HG03457 (cell line): Measurements from ENCODE around the gene BAZ2B.
"Not testable (repeated sequence)": the region's sequence is repeated elsewhere in the genome, so short reads cannot be mapped to it uniquely, and the experiment has no call there.

Source experiments
- ATAC-seq: cut with Tn5 transposase; IDR thresholded peaks from one replicate; pipeline ENCODE4 v1.9.1; 2021; ENCODE audit warnings: moderate number of reproducible peaks; ENCODE audit not compliant: unreplicated experiment

The BAZ2B gene

GRCh38 chr2:159432610-159433009 is 183.7 kb downstream of the BAZ2B start:
- ATAC-seq: no peak

GRCh38 chr2:159427048-159427447 is 189.3 kb downstream of the BAZ2B start:
- no peak for ATAC-seq

DNA sequence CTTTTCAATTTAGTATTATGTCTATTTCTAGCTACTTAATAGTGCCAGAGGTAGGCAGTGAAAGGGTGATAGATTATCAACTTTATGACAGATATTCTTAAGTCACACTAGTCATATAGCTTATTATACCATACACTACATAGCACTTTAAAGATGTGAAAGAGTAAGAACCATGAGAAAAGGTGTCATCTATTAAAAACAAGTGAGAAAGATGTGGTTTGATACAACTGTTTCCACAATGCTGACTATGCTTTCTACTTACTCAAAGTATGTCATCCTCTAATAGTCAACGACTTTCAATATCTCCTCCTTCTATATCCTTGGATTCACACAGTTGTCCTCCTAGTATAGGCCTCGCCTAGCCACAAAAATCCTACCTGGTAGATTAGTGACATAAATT is 196.9 kb downstream of the BAZ2B start:
- ATAC-seq: no peak

DNA sequence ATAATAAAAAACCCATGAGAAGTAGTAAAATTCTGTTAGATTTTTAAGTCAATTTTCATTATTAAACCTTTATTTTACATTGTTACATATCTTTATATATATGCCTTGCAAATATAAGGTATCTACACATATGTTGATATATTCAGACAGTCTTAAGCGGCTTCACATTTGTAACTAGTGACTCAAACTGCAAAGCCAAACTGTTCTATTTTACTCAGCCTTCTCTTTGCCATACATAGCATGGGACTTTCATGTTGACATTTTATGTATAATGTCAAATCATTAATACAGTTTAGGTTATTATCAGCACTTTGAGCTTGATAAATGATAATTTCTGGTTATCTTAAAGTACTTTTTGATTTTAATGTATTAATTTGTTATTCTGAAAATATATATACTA is 204.9 kb downstream of the BAZ2B start:
- no peak for ATAC-seq

DNA sequence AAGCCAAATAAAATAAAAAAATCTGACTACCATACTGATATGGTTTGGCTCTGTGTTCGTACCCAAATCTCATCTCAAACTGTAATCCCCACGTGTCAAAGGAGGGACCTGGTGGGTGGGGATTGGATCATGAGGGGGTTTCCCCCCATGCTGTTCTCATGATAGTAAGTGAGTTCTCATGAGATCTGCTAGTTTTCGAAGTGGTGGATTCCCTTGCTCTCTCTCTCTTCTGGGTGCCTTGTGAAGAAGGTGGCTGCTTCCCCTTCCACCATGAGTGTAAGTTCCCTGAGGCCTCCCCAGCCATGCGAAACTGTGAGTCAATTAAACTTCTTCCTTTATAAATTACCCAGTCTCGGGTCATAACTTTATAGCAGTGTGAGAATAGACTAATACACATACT is 206.1 kb downstream of the BAZ2B start:
- ATAC-seq: no peak

DNA sequence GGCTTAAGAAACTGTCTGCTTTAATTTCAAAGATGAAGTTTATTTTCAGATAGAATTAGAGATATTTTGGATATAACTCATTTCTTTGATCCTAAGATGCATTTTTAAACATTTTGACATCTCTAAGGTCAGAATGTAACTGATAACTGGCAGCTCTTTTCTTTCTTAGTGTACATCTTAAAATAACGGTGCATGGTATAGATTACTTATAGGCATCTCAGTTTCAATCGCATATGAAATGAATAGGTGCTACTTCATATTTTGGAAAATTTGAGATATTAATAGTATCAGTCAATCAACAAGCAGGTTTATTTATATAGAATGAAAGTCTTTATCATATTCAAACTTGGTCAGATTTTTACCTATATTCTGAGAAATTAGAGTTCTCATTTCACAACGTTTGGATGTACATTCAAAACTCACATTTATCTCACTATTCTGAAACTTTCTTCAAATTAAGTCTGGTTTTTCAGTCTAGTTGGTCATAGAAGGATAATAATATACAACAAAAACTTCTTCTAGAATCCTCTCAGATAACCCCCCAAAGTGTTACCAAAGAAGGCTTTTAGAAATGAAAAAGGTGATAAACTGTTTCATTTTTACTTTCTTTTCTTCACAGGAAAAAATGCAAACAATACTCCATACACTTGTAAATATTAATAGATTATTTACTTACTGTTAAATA is 207.1 kb downstream of the BAZ2B start:
- ATAC-seq: no peak

DNA sequence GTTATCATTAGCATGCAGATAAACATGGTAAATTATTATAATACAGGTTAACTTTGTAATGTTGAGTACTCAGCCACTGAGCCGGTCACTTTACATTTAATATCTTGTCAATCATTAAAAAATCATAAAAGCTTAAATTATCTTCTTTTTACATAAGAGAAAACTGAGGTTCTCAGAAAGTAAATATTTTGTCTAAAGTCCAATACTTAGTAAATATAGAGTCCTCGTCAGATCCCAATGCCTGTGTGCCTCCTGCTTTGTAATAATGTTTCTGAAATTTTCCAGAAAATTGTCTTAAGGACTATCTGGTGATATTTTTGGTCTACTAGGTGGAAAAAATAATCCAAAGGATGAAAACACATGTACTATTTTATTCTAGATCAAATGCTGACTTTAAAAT is 213.6 kb downstream of the BAZ2B start:
- ATAC-seq: no peak

DNA sequence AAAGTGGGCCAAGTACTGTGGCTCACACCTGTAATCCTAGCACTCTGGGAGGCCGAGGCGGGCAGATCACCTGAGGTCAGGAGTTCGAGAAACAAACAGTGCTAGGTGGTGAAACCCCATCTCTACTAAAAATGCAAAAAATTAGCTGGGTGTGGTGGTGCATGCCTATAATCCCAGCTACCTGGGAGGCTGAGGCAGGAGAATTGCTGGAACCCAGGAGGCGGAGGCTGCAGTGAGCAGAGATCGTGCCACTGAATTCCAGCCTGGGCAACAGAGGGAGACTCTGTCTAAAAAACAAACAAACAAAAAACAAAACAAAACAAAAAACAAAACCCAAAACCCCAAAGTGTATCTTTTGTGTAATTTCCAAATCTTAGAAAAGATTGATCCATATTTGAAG is 214.2 kb downstream of the BAZ2B start:
- not testable (repeated sequence) for ATAC-seq

DNA sequence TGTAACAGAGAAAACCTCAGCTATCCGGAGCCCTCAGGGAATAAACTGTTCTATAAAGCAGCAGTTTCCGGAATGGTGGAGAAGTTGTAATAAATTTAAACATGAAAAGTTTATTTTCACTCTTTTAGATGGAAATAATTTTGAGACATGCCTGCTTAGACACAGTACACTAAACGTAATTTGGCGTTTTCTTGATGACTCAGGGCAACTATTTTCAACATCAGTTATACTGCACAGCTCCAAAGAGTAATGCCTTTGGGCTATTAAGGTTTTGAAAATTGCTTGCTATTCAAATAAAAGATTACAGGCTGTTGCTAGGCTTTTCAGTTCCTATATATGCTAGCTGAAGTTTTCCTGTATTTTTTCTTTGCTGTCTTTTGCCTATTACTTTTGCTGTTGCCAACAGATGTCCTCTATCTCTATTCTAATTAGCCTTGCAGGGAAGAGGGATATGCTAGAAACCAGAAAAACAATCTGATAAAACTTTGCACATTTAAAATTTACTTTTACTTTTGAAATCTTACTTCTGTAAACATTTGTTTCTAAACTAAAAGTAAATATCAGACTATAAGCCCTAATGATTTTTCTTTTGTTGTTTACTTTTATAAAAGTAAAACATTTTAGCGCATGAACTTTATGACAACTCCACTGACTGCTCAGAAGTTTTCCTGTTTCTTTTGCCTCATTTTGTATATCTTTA is 216.5 kb downstream of the BAZ2B start:
- no peak for ATAC-seq

DNA sequence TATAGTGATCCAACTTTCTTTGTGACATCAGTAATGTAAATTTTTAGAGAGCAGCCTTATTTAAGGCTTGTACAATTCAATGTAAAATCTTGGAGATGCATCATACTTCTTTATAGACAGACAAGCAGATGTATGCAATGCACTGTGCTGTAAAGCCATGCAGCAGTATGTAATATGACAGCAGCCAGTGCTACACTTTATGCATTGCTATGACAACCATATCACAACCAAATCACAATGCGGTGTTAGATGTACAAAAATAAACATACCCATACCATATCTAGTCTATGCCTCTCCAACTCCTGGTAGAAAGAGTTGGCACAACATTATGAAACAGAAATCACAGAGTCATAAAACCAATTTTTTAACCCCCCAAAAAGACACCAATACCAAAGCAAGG is 219.5 kb downstream of the BAZ2B start:
- ATAC-seq: no peak

GRCh38 chr2:159382447-159383028 is 233.8 kb downstream of the BAZ2B start:
- no peak for ATAC-seq

GRCh38 chr2:159381574-159381973 is 234.8 kb downstream of the BAZ2B start:
- ATAC-seq: peak; percentile 78

DNA sequence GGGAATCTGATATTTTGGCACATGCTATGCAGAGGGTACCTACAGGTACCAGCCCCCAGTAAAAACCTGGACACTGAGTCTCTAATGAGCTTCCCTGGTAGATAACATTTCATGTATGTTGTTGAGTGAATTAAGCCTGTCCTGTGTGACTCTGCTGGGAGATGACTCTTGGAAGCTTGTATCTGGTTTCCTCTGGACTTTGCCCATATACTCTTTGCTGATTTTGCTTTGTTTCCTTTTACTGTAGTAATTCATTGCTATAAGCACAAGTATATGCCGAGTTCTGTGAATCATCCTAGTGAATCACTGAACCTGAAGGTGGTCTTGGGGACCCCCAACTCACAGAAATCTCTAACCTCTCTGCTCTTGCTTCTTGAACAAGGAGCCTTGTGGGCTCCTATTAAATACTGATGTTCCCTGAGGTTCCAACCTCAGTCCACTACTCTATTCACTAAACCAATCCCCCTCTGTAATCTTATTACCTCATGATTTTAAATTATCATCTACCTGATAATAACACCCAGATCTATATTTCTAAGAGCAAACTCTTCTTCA is 235.6 kb downstream of the BAZ2B start:
- ATAC-seq: no peak

DNA sequence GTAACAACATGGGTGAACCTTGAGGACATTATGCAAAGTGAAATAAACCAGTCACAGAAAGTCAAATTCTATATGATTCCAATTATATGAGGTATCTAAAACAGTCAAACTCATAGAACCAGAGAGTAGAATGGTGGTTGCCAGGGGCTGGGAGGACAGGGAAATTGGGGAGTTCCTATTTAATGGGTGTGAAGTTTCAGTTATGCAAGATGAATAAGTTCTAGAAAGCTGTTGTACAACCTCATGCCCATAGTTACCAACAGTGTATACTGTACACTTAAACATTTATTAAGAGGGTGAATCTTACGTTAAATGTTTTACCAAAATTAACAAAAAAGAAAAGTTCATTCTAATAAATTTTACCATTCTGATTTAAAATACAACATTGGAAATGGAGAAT is 237.2 kb downstream of the BAZ2B start:
- no peak for ATAC-seq

DNA sequence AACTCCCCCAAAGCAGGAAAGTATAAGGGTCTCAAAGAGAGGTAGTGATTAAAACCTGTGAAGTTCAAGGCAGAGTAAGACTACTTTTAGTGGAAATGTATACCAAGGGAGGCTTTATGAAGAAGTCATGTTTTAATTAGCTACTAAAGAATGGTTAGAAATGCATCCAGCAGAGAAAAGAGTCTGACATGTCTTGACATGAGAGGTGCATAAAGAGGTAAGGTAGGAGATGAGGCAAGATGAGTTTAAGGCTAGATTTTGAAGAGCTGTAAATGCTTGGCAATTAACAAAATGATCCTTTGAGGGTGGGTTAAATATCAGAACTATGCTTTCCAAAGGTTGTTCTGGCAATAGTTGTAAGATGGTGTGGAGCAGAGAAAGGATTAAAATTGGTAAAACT is 241.1 kb downstream of the BAZ2B start:
- ATAC-seq: no peak

GRCh38 chr2:159371506-159371905 is 244.8 kb downstream of the BAZ2B start:
- no peak for ATAC-seq

GRCh38 chr2:159366538-159366937 is 249.8 kb downstream of the BAZ2B start:
- ATAC-seq: no peak

DNA sequence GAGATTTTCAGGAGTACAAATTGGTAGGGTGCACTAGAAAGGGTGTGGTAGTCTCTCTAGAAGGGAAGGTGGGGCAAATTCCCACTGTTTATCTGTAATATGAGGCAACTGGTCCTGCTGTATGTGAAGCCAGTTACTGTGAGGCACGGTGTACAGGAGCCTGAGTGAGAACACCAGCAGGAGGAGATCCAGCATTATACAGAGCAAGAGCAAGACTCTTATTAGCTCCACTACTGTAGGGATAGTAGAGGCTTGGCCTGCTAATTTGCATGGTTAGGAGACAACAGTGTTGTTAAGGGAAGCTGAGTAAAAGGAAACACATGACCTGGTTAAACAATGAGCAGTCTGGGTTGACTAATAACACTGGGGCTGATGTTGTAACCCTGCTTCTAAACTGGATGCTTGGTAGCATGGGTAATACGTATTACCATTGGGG is 253.5 kb downstream of the BAZ2B start:
- peak; percentile 61 for ATAC-seq

DNA sequence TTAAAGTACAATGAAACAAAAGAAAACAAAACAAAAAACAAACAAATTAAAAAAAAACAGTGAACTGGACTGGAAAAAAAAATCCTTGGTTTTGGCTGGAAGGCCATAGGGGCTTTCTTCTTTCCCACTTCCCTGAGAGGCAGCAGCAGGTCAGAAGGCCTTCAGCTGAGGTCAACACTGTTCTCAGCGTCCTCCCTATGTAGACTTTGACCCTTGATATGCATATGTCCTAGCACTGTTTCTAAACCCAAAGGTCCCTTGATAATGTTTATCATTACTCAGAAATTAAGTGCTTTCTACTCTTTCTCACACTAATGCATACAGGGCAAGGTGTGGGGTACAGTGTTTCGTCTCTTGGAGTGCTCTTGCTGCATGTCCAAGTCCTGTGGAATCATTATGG is 254.3 kb downstream of the BAZ2B start:
- ATAC-seq: no peak

- not testable (repeated sequence) for ATAC-seq
Observed at GRCh38 chr2:159361603-159362002, 254.7 kb downstream of the BAZ2B start.

GRCh38 chr2:159356053-159356554 is 260.2 kb downstream of the BAZ2B start:
- no peak for ATAC-seq

DNA sequence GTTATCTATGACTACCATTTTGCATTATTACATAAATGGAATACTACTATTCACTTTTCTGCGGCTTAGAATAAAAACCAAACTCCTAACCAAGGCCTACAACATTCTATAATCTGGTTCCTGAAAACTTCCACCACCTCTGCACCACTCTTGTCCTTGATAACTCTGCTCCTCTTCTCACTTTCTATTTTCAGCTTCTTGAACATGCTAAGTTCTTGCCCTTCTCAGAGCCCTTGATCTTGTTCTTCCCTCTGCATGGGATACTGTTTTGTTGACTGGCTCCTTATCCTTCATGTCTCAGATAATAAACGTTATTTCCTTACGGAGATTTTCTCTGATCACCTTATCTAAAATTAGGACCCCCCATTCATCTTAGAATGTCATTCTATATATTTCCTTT is 264.4 kb downstream of the BAZ2B start:
- no peak for ATAC-seq
